ENCODE results near the gene SCGN. TPM values are rescaled to one million over a fixed set of nuclear protein-coding genes. Genes with fewer than 3 reads are reported as not detected.

SCGN gene
- total RNA-seq, 4 donors from 2014 or later = 3.6 to 13.0 (median 5.0) TPM

DNA sequence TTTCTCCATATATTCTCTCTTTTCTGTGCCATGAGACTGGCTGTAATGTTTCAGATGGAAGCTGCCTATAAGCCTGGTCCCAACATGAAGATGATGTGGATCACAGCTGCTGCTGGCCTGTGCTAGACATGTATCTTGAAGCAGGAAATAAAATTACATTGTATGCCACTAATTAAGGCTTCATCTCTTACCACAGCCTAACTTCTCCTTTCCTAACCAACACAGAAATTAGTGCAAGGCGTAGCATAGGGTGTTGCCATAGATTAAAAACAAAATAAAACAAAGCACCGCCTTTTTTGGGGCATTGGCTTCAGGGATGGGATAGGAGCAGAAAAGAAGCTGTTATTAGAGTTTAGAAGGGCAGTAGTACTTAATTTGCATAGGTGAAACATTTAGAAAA lies 97.8 kb downstream of the SCGN start:
- Histone ChIP-seq H3K27me3 (no peaks in the 10 kb centered on the region), H3K4me1 (peaks cover 6 to 61% (median 27%) of the 10 kb centered on the region in 4 donors), H3K27ac (peak overlapping the region in 3 of 4 donors; percentile 37 to 71 (median 59)), H3K9me3 (no peaks in the 10 kb centered on the region), H3K4me3 (no peak overlapping the region), H3K36me3 (no peaks in the 10 kb centered on the region)
- no peak for DNase-seq
- in situ Hi-C loops (cut with MboI; ENCODE audit: low pct_ligation_motif_present in 1 of 4, low pct_unique_long_range_greater_than_20kb in 1 of 4, low sequenced_read_pairs in 3 of 4) = no loop called here
- 35 to 47% methylated on average over 2 of the region's 2 CpGs for whole genome bisulfite sequencing, 2 donors (ENCODE audit: low coverage in 1 of 2)
- TF ChIP-seq, protein P1, sequence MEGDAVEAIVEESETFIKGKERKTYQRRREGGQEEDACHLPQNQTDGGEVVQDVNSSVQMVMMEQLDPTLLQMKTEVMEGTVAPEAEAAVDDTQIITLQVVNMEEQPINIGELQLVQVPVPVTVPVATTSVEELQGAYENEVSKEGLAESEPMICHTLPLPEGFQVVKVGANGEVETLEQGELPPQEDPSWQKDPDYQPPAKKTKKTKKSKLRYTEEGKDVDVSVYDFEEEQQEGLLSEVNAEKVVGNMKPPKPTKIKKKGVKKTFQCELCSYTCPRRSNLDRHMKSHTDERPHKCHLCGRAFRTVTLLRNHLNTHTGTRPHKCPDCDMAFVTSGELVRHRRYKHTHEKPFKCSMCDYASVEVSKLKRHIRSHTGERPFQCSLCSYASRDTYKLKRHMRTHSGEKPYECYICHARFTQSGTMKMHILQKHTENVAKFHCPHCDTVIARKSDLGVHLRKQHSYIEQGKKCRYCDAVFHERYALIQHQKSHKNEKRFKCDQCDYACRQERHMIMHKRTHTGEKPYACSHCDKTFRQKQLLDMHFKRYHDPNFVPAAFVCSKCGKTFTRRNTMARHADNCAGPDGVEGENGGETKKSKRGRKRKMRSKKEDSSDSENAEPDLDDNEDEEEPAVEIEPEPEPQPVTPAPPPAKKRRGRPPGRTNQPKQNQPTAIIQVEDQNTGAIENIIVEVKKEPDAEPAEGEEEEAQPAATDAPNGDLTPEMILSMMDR (IDR thresholded peaks at IDR 0.05) = no peak
- TF ChIP-seq POLR2A (IDR thresholded peaks at IDR 0.05) = no peak
- TF ChIP-seq POLR2AphosphoS5 (IDR thresholded peaks at IDR 0.05) = no peak
- TF ChIP-seq EP300 (IDR thresholded peaks at IDR 0.05; ENCODE audit: low read depth) = no peak
- intact Hi-C loops (cut with DNase I; ENCODE audit: low total_unique reads) = no loop called here

DNA sequence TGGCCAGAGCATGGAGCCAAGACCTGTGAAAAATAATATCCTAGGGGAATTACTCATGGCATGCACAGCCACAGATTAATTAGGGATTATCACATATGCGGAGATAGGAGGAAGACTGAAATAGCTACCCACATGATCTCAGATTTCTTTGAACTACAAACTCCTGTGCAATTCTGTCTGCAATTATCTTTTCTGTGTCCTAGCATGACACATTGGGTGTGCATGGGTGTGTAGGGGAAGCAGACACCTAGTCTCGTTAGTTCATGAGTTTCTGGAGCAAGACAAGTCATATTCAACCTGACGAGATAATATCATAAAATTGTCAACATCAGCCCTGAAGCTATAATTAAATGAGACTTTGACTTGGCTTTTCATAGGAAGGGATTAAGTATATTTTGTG lies 98.9 kb downstream of the SCGN start:
- Histone ChIP-seq H3K27ac (peak overlapping the region; percentile 16 to 71 (median 58)), H3K4me1 (peaks cover 6 to 67% (median 30%) of the 10 kb centered on the region in 4 donors), H3K27me3 (no peaks in the 10 kb centered on the region), H3K9me3 (no peaks in the 10 kb centered on the region), H3K4me3 (no peak overlapping the region), H3K36me3 (no peaks in the 10 kb centered on the region)
- DNase-seq = peak; percentile 21
- intact Hi-C loops (cut with DNase I; ENCODE audit: low total_unique reads) (no loop called here), in situ Hi-C loops (cut with MboI; ENCODE audit: low pct_ligation_motif_present in 1 of 4, low pct_unique_long_range_greater_than_20kb in 1 of 4, low sequenced_read_pairs in 3 of 4) (no loop called here)
- WGBS, 2 donors (ENCODE audit: low coverage in 1 of 2) = 38 to 60% methylated on average over 1 to 3 of the region's 3 CpGs
- no peak for TF ChIP-seq EP300 (IDR thresholded peaks at IDR 0.05; ENCODE audit: low read depth)
- peak in 2 of 3 donors; percentile 36 to 57 for TF ChIP-seq POLR2AphosphoS5 (IDR thresholded peaks at IDR 0.05)

Other genes starting within 250 kb of the SCGN start
- 100 to 1,000 TPM in 1 of 4 donors, 10 to 100 TPM in 2, 1 to 10 TPM in 1; 6.0 to 137 (median 62.1) TPM for gene SLC17A4, start 102.5 kb downstream of the SCGN start, total RNA-seq
- gene SLC17A1, start 179.8 kb downstream of the SCGN start, total RNA-seq = not detected
- not detected for gene SLC17A3, start 222.0 kb downstream of the SCGN start, total RNA-seq

All from transverse colon (tissue), 4 donors.